ENCODE data around the gene ATOX1. TPM values are rescaled to one million over a fixed set of nuclear protein-coding genes. Genes with fewer than 3 reads are reported as not detected.
"Not testable (repeated sequence)": the region's sequence is repeated elsewhere in the genome, so short reads cannot be mapped to it uniquely, and the experiment has no call there.

Gene ATOX1
- total RNA-seq, 1 donor from 2014 or later: 26.9 TPM

DNA sequence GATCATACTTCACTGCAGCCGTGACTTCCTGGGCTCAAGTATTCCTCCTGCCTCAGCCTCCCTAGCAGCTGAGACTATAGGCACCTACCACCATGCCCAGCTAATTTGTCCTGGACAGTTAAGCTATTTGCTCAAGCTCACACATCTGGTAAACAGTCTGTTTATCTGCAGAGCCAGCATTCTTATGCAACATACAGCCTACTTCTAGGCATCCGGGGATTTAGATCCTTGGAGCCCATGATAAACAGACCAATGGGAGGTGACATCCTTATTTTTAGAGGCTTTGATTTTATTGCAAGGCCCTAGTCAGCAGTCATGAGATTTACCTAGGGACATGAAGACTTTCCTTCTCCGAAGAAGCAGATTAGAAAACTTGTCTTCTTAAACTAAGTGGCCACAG is 21.0 kb downstream of the ATOX1 start:
- no peak overlapping the region for H3K4me3 ChIP-seq (ENCODE audit: low read depth, low read length)
- H3K27me3 ChIP-seq (ENCODE audit: control insufficient read depth, insufficient read depth, low read length): no peaks in the 10 kb centered on the region
- TF ChIP-seq, protein P1, sequence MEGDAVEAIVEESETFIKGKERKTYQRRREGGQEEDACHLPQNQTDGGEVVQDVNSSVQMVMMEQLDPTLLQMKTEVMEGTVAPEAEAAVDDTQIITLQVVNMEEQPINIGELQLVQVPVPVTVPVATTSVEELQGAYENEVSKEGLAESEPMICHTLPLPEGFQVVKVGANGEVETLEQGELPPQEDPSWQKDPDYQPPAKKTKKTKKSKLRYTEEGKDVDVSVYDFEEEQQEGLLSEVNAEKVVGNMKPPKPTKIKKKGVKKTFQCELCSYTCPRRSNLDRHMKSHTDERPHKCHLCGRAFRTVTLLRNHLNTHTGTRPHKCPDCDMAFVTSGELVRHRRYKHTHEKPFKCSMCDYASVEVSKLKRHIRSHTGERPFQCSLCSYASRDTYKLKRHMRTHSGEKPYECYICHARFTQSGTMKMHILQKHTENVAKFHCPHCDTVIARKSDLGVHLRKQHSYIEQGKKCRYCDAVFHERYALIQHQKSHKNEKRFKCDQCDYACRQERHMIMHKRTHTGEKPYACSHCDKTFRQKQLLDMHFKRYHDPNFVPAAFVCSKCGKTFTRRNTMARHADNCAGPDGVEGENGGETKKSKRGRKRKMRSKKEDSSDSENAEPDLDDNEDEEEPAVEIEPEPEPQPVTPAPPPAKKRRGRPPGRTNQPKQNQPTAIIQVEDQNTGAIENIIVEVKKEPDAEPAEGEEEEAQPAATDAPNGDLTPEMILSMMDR (IDR thresholded peaks at IDR 0.05; ENCODE audit: insufficient read depth, low read length, severe bottlenecking): no peak
- H3K36me3 ChIP-seq (ENCODE audit: control insufficient read depth, insufficient read depth, low read length): no peaks in the 10 kb centered on the region
- no peak for DNase-seq (ENCODE audit: low read depth)
- FAIRE-seq: no peak

DNA sequence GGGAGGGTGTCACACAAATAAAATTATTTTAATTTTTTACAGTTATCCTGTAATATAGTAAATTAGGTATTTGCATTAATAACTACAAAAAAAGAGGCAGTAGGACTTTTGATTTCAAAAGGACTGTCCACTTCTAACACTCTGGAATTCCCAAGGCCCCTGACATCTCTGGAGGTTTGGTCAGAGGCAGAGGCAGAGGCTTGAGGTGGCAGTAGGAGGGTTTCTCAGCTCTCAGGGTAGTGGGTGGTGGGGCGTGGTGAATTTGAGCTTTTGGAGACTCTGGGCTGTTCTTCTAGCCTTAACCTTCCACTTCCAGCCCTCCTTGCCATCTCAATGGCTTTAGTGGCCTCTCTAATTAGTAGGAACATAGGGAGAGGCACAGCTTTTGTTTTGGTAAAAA is 22.8 kb downstream of the ATOX1 start:
- FAIRE-seq (no peak), DNase-seq (ENCODE audit: low read depth) (no peak)
- TF ChIP-seq, protein P1 (IDR thresholded peaks at IDR 0.05; ENCODE audit: insufficient read depth, low read length, severe bottlenecking): no peak
- Histone ChIP-seq H3K4me3 (ENCODE audit: low read depth, low read length) (no peak overlapping the region), H3K27me3 (ENCODE audit: control insufficient read depth, insufficient read depth, low read length) (no peaks in the 10 kb centered on the region), H3K36me3 (ENCODE audit: control insufficient read depth, insufficient read depth, low read length) (no peaks in the 10 kb centered on the region)

DNA sequence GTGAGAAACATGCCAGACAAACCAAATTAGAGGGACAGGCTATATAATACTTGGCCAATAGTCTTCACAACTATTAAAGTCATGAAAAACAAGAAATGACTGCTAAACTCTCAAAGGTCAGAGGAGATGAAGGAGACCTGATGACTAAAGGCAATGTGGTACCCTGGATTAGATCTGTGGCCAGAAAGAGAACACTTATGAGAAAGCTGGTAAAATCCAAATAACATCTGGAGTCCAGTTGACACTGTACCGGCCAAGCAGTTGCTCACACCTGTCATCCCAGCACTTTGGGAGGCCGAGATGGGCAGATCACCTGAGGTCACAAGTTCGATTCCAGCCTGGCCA is 24.4 kb downstream of the ATOX1 start:
- Histone ChIP-seq H3K36me3 (ENCODE audit: control insufficient read depth, insufficient read depth, low read length) (no peaks in the 10 kb centered on the region), H3K4me3 (ENCODE audit: low read depth, low read length) (no peak overlapping the region), H3K27me3 (ENCODE audit: control insufficient read depth, insufficient read depth, low read length) (no peaks in the 10 kb centered on the region)
- DNase-seq (ENCODE audit: low read depth) (no peak), FAIRE-seq (no peak)
- TF ChIP-seq, protein P1 (IDR thresholded peaks at IDR 0.05; ENCODE audit: insufficient read depth, low read length, severe bottlenecking): no peak

DNA sequence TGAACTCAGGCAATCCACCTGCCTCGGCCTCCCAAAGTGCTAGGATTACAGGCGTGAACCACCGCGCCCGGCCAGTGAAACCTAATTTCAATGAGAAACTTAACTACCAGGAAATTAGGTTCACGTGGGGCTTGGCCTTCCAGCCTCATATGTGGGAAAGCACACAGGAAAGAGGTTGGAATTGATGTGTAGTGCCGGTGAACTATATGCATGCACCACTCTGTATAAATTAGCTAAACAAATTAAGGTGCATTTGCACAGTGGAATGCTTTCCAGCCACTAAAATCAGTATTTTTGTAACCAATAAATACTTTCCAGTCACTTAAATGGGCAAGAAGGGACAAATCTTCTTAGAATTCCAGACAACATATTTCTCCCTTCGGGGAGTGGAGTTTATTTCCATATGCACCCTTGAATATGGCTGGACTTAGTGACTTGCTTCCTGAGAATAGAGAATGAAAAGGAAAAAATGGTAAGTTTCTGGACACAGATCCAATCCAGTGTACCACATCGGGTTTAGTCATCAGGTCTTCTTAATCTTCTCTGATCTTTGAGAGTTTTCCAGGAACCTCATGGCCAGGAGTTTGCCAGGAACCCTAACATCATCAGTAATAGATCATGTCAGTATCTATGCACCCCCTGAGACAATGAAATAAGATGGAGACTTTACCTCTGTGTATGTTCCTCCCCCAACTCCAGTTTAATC is 24.9 kb downstream of the ATOX1 start:
- Histone ChIP-seq H3K36me3 (ENCODE audit: control insufficient read depth, insufficient read depth, low read length) (no peaks in the 10 kb centered on the region), H3K4me3 (ENCODE audit: low read depth, low read length) (no peak overlapping the region), H3K27me3 (ENCODE audit: control insufficient read depth, insufficient read depth, low read length) (no peaks in the 10 kb centered on the region)
- FAIRE-seq: no peak
- TF ChIP-seq, protein P1 (IDR thresholded peaks at IDR 0.05; ENCODE audit: insufficient read depth, low read length, severe bottlenecking): no peak
- no peak for DNase-seq (ENCODE audit: low read depth)

DNA sequence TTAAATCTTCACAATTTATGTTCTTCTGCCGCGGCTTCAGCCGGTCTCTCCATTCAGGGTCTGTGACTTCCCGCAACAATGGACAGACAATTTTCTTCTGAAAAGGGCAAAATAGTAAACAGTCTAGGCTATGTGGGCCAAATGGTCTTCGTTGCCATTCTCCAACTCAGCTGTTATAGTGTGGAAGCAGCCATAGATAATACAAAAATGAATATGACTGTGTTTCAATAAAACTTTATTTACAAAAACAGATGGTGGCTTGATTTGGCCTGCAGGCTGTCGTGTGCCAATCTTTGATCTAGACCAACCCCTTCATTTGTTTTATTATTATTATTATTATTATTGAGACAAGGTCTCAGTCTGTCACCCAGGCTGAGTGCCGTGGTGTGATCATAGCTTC is 28.1 kb downstream of the ATOX1 start:
- no peaks in the 10 kb centered on the region for H3K36me3 ChIP-seq (ENCODE audit: control insufficient read depth, insufficient read depth, low read length)
- DNase-seq (ENCODE audit: low read depth) (no peak), FAIRE-seq (no peak)
- TF ChIP-seq, protein P1 (IDR thresholded peaks at IDR 0.05; ENCODE audit: insufficient read depth, low read length, severe bottlenecking): no peak
- no peak overlapping the region for H3K4me3 ChIP-seq (ENCODE audit: low read depth, low read length)
- no peaks in the 10 kb centered on the region for H3K27me3 ChIP-seq (ENCODE audit: control insufficient read depth, insufficient read depth, low read length)

DNA sequence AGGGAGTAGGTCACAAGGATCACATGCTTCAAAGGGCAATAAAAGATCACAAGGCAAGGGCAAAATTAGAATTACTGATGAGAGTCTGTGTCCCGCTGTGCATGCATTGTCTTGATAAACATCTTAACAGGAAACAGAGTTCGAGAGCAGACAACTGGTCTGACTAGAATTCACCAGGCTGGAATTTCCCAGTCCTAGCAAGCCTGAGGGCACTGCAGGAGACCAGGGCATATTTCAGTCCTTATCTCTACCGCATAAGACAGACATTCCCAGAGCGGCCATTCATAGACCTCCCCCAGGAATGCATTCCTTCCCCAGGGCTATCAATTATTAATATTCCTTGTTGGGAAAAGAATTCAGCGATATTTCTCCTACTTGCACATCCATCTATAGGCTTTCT is 28.8 kb downstream of the ATOX1 start:
- H3K4me3 ChIP-seq (ENCODE audit: low read depth, low read length); FAIRE-seq; H3K36me3 ChIP-seq (ENCODE audit: control insufficient read depth, insufficient read depth, low read length); DNase-seq (ENCODE audit: low read depth); H3K27me3 ChIP-seq (ENCODE audit: control insufficient read depth, insufficient read depth, low read length): not testable (repeated sequence)

Measured in bronchial epithelial cell (primary cell).